GM18909 (cell line): ENCODE data around the gene ADK.
"Not testable (repeated sequence)": the region's sequence is repeated elsewhere in the genome, so short reads cannot be mapped to it uniquely, and the experiment has no call there.

Source experiments
- ATAC-seq: cut with Tn5 transposase; IDR thresholded peaks from one replicate; pipeline ENCODE4 v1.9.1; 2021; ENCODE audit warnings: mild to moderate bottlenecking; ENCODE audit not compliant: unreplicated experiment, poor library complexity

The ADK gene

GRCh38 chr10:74576586-74576985, 425.6 kb downstream of the ADK start:
- ATAC-seq, result no peak

- not testable (repeated sequence) for ATAC-seq
Observed at GRCh38 chr10:74580438-74580837, 429.4 kb downstream of the ADK start.

DNA sequence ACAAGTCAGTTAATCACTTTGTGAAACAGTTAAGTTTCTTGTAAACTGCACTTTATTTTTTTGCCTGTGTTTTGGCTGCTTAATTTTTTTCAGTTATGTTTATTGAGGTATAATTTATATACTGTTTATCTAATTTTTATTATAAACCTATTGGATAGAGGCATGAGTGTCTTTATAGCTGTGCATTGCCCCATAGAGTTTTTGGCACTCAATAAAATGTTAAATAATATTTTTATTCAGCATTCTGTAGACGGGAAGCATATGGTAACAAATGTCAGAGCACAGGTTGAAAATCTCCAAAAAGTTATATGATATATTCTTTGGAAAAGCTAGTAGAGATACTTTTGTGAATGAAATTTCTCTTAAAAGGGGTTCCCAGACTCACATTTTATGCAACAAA, 431.5 kb downstream of the ADK start:
- no peak for ATAC-seq

- peak; percentile 71 for ATAC-seq
Observed at GRCh38 chr10:74585231-74586087, 434.4 kb downstream of the ADK start.

- ATAC-seq, result peak; percentile 33
Observed at GRCh38 chr10:74586088-74586585, 435.1 kb downstream of the ADK start.

DNA sequence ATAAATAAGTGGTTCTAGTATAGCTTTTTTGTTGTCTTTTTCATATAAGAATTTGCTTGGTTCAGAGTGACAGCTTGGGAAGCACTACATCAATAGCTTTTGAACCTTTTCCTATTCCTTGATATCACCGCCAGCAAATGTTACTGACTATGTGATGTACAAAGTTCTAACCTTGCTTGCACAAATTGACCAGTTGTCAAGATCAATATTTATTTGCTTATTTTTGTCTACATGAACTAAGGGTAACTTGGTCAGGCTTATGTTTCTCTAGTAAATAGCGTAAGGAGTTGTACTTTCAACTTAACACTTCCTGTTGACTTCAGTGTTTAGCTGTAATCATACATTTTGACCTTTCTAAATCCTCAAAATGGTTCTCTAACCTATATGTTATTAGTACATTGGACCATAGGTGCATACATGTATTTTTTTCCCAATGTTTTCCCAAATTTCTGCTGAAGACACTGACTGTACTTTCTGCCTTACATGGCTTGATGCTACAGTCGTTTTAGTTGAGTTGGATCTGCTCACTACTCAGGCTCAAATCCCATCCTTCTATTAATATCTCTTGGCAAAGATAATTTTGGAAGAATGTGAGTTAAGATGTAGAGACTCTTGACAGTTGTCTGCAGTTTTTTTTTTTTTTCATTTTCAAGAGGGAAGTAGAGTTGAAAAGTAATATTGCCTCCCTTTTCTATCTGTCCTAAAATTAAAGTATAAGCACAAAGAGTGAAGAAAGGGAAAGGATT, 436.3 kb downstream of the ADK start:
- no peak for ATAC-seq

GRCh38 chr10:74589226-74589673, 438.2 kb downstream of the ADK start:
- peak; percentile 43 for ATAC-seq

GRCh38 chr10:74589851-74590250, 438.8 kb downstream of the ADK start:
- ATAC-seq, result no peak

DNA sequence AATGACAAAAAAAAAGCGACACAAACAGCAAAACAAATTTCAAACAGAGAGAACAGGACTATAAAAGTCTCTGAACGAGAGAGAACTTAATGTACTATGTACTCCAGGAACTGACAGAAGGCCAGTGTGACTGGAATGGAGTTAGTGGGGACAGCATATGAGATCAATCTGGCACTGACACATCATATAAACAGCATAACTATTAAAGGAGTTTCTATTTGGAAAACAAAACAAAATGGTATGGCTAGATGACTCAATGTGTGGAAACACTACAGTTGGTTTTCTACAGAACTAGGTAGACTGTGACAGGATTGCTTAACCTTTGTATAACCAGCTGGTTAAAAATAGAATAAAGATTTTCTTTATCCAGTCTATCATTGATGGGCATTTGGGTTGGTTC, 442.4 kb downstream of the ADK start:
- ATAC-seq, result no peak

GRCh38 chr10:74596713-74597112, 445.7 kb downstream of the ADK start:
- ATAC-seq, result no peak

GRCh38 chr10:74598891-74599566, 448.0 kb downstream of the ADK start:
- ATAC-seq, result peak; percentile 87

DNA sequence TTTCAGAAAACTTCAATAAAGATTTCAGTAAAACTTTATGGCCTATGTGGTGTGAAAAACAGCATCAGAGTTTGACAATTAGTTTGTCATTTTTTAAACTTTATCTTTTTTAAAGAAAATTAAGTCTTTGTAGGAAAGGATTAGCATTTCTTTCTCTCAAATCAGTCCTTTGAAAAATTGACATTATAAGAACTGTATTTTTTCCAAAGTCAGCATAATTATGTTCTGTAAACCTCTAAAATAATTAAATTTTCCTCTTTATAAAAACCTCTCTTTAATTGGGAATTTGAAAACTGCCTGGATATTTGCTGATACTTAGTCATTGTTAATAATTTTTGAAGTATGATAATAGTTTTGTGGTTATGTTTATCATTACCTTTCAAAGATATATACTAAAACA, 448.7 kb downstream of the ADK start:
- ATAC-seq, result no peak

DNA sequence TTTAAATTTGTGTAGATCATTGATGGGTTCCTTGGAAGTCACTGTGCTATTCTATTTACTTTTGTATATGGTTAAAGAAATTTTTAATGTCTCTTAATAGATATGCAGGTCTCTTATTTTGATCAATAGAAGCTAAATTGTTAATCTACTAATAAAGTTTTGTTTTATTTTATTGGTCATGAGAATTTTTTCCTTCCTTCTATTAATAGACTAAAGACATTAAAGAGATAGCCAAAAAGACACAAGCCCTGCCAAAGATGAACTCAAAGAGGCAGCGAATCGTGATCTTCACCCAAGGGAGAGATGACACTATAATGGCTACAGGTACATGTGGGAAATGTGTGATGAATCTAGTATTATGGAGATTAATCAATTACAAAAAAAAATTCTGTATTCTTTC, 449.1 kb downstream of the ADK start:
- ATAC-seq, result no peak

GRCh38 chr10:74602576-74602975, 451.6 kb downstream of the ADK start:
- ATAC-seq, result no peak

- no peak for ATAC-seq
Observed at GRCh38 chr10:74610299-74610698, 459.3 kb downstream of the ADK start.

DNA sequence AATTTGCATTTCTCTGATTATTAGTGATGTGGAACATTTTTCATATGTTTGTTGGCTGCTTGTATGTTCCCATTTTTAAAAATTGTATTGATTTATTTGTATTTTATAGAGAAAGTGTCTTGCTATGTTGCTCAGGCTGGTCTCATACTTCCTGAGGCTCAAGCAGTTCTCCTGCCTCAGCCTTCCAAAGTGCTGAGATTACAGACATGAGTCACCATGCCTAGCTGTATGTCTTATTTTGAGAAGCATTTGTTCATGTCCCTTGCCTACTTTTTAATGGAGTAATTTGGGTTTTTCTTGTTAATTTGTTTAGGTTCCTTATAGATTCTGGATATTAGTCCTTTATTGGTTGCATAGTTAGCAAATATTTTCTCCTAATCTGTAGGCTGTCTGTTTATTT, 461.2 kb downstream of the ADK start:
- no peak for ATAC-seq

DNA sequence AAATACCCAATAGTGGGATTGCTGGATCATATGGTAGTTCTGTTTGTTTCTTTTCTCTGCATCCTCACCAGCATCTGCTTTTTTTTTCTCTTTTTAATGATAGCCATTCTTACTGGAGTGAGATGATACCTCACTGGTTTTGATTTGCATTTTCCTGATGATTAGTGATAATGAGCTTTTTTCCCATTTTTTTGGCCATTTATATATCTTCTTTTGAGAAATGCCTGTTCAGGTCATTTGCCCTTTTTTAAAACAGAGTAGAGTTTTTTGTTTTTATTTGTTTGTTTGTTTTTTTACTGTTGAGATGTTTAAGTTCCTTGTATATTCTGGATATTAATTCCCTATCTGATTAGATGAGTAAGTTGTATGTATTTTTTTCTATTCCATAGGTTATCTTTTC, 469.6 kb downstream of the ADK start:
- ATAC-seq, result no peak

DNA sequence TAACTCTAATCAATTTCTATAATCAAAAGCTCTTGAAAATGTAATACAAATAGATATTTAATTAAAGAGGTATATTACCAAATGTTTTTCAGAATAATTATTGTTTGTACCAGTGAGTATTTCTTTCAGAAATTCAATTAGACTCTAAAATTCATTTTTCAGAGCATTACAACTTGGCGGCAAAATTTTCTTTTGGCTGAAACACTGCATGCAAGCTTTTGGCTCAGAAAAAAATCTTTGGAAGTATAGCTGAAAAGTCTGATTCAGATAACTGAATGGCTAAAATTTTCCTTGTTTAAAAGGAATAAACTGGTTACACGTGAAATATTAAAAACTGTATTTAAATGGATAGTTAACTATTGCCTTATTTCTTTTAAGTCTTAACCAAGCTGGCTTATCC, 472.8 kb downstream of the ADK start:
- ATAC-seq, result no peak

- peak; percentile 62 for ATAC-seq
Observed at GRCh38 chr10:74624501-74624900, 473.5 kb downstream of the ADK start.

GRCh38 chr10:74628136-74628535, 477.1 kb downstream of the ADK start:
- no peak for ATAC-seq

- no peak for ATAC-seq
Observed at GRCh38 chr10:74634995-74635536, 484.0 kb downstream of the ADK start.
